ENCODE measurements around the gene AGAP2. TPM values are rescaled to one million over a fixed set of nuclear protein-coding genes. Genes with fewer than 3 reads are reported as not detected.

The AGAP2 gene
- total and polyA plus RNA-seq, 2 of the 13 experiments (the other 11 are each of a cell fraction or from before 2014, with no cell fraction given) = 0.38 to 0.45 TPM

DNA sequence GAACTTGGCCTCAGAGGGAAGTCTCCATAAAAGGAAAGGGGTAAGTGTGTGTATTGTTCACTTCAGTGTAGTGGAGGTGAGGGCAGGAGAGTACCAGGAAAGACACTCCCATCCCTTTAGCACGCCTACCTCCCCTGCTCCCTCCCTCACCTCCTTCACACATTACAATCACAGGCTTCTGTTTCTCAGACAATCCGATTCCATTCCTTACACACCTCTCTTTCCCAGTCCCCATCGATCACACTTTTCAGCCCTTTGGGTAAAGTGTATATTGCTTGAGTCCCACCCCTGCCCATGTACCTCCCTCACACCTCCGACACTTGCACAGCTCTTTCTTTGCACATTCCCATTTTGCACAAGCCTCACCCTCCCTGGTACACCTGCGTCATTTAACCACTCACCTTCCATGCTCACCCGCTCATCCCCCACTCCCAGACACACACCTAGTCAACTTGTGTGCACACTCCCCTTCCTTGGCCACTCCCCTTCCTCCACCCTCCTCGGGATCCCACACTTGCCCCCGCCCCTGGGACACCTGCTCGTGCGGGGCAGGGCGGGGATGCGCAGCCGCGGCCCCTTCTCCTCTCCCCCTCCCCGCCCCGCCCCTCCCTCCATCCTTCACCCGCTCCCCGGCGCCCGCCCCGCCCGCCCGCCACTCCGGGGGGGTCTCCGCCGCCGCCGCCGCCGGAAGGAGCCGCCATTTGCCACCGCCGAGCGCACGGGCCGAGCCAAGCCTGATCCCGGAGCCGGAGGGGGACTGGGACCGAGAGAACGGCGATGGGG lies 16.1 kb upstream of the AGAP2 start, which contains the start of gene MARCHF9 (continued):
- TF ChIP-seq, protein P1, sequence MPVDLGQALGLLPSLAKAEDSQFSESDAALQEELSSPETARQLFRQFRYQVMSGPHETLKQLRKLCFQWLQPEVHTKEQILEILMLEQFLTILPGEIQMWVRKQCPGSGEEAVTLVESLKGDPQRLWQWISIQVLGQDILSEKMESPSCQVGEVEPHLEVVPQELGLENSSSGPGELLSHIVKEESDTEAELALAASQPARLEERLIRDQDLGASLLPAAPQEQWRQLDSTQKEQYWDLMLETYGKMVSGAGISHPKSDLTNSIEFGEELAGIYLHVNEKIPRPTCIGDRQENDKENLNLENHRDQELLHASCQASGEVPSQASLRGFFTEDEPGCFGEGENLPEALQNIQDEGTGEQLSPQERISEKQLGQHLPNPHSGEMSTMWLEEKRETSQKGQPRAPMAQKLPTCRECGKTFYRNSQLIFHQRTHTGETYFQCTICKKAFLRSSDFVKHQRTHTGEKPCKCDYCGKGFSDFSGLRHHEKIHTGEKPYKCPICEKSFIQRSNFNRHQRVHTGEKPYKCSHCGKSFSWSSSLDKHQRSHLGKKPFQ (CRISPR knock-in tag; IDR thresholded peaks at IDR 0.05; ENCODE audit: insufficient replicate concordance) = no peak
- TF ChIP-seq ATM (IDR thresholded peaks at IDR 0.05; ENCODE audit: borderline replicate concordance) (no peak), ZNF605 (CRISPR knock-in tag; IDR thresholded peaks at IDR 0.05) (no peak), ZSCAN21 (CRISPR knock-in tag; IDR thresholded peaks at IDR 0.05; ENCODE audit: borderline replicate concordance) (no peak), FOSL2 (CRISPR knock-in tag; IDR thresholded peaks at IDR 0.05) (no peak), ZNF788 (CRISPR knock-in tag; IDR thresholded peaks at IDR 0.05; ENCODE audit: borderline replicate concordance) (peak; percentile 14; the same call in 1 of the 2 replicates), KLF11 (CRISPR knock-in tag; IDR thresholded peaks at IDR 0.05) (no peak), ZNF563 (CRISPR knock-in tag; IDR thresholded peaks at IDR 0.05) (no peak), FOXO1 (CRISPR knock-in tag; IDR thresholded peaks at IDR 0.05) (no peak), ZNF558 (CRISPR knock-in tag; IDR thresholded peaks at IDR 0.05; ENCODE audit: borderline replicate concordance) (no peak), KAT7 (CRISPR knock-in tag; IDR thresholded peaks at IDR 0.05; ENCODE audit: borderline replicate concordance) (no peak), ZNF12 (CRISPR knock-in tag; IDR thresholded peaks at IDR 0.05) (no peak), ZNF160 (CRISPR knock-in tag; IDR thresholded peaks at IDR 0.05) (no peak), ETV5 (CRISPR knock-in tag; IDR thresholded peaks at IDR 0.05; ENCODE audit: borderline replicate concordance) (0 out of 2 replicates have a peak, but pooled peaks have one; percentile 7), ZC3H13 (CRISPR knock-in tag; IDR thresholded peaks at IDR 0.05) (peak; percentile 76; the same call in 1 of the 2 replicates), GFI1 (CRISPR knock-in tag; IDR thresholded peaks at IDR 0.05; ENCODE audit: borderline replicate concordance) (no peak)
- TF ChIP-seq, protein P2, sequence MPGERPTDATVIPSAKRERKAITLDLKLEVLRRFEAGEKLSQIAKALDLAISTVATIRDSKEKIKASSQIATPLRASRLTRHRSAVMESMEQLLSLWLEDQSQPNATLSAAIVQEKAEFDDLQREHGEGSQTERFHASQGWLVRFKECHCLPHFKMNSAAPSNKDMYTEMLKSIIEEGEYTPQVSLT (CRISPR knock-in tag; IDR thresholded peaks at IDR 0.05; ENCODE audit: borderline replicate concordance, low read depth) = no peak
- TF ChIP-seq, protein P3, sequence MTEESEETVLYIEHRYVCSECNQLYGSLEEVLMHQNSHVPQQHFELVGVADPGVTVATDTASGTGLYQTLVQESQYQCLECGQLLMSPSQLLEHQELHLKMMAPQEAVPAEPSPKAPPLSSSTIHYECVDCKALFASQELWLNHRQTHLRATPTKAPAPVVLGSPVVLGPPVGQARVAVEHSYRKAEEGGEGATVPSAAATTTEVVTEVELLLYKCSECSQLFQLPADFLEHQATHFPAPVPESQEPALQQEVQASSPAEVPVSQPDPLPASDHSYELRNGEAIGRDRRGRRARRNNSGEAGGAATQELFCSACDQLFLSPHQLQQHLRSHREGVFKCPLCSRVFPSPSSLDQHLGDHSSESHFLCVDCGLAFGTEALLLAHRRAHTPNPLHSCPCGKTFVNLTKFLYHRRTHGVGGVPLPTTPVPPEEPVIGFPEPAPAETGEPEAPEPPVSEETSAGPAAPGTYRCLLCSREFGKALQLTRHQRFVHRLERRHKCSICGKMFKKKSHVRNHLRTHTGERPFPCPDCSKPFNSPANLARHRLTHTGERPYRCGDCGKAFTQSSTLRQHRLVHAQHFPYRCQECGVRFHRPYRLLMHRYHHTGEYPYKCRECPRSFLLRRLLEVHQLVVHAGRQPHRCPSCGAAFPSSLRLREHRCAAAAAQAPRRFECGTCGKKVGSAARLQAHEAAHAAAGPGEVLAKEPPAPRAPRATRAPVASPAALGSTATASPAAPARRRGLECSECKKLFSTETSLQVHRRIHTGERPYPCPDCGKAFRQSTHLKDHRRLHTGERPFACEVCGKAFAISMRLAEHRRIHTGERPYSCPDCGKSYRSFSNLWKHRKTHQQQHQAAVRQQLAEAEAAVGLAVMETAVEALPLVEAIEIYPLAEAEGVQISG (CRISPR knock-in tag; IDR thresholded peaks at IDR 0.05) = peak; percentile 64; the same call in 1 of the 2 replicates
- TF ChIP-seq, protein P4, sequence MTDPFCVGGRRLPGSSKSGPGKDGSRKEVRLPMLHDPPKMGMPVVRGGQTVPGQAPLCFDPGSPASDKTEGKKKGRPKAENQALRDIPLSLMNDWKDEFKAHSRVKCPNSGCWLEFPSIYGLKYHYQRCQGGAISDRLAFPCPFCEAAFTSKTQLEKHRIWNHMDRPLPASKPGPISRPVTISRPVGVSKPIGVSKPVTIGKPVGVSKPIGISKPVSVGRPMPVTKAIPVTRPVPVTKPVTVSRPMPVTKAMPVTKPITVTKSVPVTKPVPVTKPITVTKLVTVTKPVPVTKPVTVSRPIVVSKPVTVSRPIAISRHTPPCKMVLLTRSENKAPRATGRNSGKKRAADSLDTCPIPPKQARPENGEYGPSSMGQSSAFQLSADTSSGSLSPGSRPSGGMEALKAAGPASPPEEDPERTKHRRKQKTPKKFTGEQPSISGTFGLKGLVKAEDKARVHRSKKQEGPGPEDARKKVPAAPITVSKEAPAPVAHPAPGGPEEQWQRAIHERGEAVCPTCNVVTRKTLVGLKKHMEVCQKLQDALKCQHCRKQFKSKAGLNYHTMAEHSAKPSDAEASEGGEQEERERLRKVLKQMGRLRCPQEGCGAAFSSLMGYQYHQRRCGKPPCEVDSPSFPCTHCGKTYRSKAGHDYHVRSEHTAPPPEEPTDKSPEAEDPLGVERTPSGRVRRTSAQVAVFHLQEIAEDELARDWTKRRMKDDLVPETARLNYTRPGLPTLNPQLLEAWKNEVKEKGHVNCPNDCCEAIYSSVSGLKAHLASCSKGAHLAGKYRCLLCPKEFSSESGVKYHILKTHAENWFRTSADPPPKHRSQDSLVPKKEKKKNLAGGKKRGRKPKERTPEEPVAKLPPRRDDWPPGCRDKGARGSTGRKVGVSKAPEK (CRISPR knock-in tag; IDR thresholded peaks at IDR 0.05; ENCODE audit: borderline replicate concordance) = no peak
- TF ChIP-seq, protein P5, sequence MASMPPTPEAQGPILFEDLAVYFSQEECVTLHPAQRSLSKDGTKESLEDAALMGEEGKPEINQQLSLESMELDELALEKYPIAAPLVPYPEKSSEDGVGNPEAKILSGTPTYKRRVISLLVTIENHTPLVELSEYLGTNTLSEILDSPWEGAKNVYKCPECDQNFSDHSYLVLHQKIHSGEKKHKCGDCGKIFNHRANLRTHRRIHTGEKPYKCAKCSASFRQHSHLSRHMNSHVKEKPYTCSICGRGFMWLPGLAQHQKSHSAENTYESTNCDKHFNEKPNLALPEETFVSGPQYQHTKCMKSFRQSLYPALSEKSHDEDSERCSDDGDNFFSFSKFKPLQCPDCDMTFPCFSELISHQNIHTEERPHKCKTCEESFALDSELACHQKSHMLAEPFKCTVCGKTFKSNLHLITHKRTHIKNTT (CRISPR knock-in tag; IDR thresholded peaks at IDR 0.05) = no peak
